Stimulated activated naive CD4-positive, alpha-beta T cell treated with Interleukin-2 at 50 U/mL for 16 hours (primary cell): ENCODE results near the gene PCCA.

Source experiments
- DNase-seq: peaks from one replicate; lab custom pipeline; 2025; lab: John Stamatoyannopoulos, UW

The PCCA gene

DNA sequence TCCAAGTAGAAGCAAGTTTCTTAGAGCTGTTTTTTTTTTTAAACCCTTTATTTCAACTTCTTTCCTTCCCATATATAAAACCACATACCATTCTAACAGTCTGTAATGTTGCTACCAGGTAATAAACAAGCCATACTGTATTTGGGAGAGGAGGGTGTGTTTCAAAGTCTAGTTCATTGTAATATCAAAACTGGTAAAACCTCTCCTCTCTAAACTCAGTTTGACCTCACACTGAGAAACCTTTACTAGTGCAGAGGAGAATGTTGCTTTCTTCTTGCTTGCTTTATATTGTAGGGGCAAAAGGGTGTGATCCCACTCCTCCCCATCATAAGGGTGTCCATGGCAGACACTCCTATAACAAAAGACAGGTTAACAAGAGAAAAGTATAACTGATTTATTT lies 344.6 kb downstream of the PCCA start:
- no peak for DNase-seq

DNA sequence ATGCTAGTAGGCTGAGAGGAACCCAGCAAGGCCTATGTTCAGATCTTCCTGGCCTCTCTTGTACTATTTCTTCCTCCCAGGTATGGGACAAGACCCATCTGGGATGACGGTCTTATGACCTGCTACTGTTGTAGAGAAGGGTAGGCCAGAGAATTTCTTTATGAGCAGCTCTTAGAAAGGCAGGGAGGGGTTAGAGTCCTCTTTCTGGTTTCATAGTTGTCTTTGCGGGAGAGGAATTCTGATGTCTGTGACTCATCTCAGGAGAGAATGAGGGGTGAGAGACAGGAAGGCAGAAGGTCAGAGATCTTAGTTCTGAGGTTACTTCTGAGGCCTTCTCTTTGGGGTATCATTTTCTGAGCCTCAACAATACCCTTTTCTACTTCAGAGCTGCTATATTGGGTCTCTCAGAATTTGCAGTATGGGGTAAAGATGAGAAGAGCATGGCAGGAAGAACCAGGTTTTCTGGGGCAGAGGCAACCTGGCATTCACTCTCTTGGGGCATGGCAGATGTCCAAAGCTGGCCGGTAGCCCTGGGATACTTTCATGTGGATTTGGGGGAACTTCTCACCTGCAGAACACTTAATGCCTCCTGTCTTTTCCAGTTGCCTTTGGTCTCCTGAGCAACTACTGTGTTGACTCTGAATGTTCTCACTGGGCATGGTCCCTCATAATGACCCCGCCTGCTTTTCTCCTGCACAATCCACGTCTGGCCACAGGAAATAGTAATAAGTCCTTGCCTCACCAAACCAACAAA lies 345.3 kb downstream of the PCCA start:
- DNase-seq = no peak

DNA sequence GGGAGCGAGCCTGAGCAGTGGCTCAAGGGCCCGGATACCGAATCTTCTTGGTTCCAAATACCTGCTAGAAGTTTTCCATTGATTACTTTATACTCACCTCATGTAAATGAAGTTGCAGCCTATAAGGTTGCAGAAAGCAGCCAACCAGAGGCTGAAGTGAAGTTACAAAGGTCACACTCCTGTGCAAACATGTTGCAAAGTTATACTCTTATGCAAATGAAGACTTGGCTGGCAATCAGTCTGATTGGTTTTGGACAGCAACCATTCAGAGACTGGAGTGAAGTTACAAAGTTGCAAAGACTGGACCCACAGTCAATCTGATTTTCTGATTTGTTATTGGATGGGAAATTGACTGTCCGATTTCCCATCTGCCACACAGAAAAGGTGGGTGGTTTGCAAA lies 347.2 kb downstream of the PCCA start:
- DNase-seq = no peak

DNA sequence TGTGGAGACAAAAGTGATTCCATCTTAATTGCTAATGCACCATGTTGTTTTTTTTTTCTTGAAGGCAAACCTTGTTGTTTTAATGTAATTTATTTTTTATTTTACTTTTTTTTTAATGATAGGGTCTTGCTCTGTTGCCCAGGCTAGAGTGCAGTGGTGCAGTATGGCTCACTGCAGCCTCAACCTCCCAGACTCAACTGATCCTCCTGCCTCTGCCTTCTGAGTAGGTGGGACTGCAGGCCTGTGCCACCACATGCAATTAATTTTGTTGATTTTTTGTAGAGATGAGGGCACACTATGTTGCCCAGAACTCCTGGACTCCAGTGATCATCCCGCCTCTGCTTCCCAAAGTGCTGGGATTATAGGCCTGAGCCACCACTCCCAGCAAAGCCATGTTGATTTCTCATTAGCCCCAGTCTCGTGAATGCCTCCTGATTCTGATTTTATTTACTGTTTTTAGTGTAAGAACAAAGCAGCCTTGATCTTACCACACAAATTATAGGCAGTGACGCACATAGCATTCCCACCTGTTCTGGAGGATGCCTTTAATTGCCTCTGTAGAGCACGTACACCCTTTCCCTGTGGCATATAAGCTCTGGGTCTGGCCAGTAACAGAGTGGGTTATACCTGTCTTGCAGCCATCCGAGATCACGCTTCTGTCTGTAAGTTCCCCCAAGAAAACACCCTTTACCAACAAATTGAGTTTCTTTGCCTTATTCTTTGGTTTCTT lies 349.3 kb downstream of the PCCA start:
- DNase-seq = no peak

DNA sequence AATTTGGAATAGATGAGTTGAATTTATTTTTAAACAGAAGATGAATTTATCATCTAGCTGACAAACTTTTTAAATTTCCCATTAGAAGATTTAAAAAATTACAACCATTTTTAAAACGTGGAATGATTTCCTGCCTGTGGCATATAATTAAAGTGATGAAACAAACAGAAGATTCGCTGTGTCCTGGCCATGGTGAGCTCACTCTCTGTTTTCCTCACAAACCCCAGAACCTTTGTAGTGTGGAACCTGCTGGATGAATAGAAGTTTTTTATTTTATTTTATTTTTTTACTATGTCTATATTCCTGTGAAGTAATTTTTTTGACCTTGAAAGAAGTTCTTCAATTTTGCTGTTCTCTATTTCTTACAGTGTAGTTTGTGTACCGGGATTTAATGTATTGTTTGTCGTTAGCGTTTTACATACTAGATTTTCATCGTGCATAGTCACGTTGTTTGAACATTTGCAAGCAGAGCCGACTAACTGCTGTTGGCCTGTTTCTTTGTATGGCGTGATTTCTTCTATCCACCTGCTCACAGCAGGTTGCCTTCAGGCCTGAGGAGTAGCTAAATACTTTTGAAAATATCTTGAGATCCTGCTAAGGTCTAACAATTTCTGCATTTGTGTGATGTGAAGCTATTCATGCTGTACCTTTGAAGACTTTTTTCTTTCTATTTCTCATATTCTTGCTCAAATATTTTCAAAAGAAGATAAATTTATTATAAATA lies 350.5 kb downstream of the PCCA start:
- DNase-seq = no peak

DNA sequence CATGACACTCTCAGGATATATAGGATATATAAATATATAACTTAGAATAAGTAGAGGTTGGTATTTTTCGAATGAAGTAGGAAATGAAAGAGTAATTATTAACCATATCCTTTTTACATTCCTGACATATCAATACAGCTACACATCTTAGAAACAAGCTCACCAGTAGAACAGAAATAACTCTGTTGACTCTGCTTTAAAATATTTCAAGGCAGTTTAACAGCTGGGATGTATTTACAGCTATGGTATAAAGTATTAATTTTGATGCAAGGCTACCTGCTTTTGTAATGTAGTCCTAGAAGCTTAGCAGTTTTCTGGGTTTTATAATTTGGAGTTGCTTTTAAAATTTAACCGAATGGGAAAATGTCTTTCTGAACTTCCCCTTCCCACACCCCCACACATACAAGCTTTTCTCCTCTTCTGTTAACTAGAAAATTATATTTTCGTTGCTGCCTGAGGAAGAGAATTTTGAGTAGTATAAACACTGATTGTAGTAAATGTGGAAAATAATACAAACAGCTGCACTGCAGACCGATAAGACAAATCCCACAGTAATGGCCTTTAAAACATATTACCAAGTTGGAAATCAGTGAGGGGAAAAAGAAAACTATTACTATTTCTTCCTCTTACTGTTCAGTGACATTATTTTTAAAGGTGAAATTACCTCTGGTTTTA lies 352.0 kb downstream of the PCCA start:
- no peak for DNase-seq

DNA sequence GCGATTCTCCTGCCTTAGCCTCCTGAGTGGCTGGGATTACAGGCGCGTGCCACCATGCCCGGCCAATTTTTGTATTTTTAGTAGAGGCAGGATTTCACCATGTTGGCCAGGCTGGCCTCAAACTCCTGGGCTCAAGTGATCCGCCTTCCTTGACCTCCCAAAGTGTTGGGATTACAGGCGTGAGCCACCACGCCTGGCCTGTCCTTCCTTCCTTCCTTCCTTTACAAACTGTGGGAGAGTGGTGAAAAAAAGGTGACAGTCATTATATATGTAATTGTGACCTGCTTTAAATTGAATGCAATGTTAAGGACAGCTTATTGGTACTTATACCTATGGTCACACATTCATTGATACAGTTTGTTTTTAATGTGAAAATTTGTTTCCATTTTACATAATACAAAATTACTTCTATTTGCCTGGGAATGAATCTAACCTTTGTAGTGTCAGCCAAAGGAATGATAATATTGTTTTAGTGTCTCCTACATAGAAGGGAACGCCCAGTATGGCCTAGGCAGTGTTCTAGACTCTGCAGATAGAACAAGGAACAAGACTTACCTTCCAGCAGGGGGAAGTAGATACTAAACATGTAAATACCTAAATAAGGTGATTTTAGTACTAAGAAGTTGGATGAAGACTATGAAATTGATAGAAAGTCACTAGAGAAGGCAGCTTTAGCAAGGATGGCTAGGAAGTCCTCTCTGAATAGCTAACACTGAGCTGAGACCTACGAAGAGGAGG lies 353.4 kb downstream of the PCCA start:
- no peak for DNase-seq

DNA sequence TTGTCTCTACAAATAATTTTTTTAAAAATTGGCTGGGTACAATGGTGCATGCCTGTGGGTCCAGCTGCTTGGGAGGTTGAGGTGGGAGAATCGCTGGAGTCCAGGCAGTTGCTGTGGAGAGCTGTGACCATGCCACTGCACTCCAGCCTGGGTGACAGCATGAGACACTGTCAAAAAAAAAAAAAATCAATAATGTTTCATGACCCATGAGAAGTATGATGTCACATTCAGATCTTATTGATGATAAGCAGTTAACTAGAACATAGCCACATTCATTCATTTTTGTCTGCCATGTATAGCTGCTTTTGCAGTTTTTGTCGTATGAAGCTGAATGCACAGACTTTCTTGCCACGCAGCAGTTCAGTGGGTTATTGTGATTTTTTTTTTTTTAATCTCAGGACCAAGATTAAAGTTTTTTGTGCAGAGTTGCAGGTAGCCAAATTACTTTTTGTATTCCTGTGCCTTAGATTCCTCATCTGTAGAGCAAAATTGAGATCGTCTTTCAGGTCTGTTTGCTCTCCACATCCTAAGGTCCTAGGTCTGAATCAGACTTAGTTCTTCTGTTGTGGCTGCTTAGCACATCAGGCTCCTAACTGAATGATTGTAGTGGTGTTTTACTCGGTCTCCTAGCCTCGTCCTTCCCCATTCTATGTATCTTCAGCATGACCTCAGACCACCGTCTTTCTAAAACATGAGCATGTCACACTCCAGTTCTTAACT lies 354.5 kb downstream of the PCCA start:
- no peak for DNase-seq

DNA sequence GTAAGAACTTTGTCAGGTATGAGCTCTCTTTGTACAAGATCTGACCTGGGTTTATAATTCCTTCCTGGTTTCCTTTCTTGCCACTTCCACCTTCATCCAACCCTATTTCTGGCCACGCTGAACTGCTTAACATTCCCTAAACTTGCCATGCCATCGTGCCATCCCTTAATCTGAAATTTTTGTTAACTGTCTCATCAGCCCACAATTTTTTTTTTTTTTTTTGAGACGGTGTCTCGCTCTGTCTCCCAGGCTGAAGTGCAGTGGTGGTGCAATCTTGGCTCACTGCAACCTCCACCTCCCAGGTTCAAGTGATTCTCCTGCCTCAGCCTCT lies 355.1 kb downstream of the PCCA start:
- no peak for DNase-seq

DNA sequence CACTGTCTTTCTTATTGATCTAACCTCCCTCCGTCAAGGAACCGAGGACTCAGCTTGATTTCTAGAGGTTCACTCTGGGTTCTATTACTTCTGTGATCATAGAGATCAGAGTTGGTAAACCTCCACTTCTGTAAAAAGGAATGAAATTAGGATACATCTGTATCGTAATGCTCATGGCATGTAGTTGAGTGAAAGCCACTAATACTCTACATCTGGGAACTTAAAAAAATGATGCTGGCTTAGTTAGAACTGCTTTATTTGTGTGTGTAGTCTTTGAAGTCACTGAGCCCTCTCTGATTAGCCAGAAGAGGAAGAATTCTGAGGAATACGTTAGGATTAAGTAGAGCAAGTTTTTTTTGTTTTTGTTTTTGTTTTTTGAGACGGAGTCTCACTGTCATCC lies 358.9 kb downstream of the PCCA start:
- no peak for DNase-seq

DNA sequence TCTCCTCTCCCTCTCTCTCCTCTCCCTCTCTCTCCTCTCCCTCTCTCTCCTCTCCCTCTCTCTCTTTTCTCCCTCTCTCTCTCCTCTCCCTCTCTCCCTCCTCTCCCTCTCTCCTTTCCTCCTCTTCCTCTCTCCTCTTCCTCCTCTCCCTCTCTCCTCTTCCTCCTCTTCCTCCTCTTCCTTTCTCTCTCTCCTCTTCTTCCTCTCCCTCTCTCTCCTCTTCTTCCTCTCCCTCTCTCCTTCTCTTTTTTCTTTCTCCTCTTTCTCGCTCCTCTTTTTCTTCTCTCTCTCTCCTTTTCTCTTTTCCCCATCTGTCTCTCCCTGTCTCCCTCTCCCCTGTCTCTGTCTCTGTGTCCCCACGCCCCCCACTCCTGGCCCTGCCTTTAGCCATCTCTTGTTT lies 363.0 kb downstream of the PCCA start:
- DNase-seq = no peak

DNA sequence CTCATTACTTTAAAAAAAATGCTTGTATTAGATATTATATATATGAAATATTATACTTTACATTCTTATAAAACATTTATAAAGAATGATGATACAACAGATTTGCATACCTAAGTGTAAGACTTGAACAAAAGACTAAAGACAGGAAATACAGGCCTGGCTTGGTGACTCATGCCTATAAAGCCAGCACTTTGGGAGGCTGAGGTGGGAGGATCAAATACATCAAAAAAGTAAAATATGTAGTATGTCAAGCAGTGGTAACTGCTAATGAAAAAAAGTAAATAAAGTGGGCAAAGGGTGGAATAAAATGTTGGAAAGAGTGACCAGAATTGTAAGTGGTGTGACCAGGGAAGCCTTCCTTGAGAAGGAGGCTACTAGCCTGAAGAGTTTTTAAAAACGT lies 366.0 kb downstream of the PCCA start:
- no peak for DNase-seq

DNA sequence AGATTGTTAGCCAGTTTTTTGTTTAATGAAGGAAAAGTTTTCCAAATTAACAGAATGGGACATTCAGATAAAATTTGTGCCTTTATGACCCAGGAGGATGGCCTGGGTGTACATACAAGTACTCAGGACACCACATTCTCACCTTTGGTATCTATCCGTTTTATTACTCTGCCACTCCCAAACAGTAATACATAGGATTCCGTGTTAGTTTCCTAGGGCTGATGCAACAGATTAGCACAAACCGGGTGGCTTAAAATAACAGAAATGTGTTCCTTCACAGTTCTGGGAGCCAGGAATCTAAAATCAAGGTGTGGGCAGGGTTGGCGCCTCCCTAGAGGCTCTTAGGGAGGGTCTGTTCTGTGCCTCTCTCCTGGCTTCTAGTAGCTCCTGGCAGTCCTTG lies 369.8 kb downstream of the PCCA start:
- no peak for DNase-seq

DNA sequence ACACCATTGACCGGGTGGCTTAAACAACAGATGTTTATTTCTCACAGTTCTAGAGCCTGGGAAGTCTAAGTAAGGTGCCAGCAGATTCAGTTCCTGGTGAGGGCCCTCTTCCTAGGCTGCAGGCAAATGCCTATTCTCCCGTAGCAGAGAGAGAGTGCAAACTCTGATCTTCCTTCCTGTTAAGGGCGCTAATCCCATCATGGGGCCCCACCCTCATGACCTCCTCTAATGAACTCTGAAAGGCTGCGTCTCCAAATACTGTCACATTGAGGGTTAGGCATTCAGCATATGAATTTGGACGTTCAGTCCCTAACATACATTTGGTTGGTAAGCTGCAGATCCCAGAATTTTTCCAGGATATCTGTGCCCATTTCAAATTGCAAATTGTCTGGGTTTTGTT lies 370.9 kb downstream of the PCCA start:
- DNase-seq = no peak

DNA sequence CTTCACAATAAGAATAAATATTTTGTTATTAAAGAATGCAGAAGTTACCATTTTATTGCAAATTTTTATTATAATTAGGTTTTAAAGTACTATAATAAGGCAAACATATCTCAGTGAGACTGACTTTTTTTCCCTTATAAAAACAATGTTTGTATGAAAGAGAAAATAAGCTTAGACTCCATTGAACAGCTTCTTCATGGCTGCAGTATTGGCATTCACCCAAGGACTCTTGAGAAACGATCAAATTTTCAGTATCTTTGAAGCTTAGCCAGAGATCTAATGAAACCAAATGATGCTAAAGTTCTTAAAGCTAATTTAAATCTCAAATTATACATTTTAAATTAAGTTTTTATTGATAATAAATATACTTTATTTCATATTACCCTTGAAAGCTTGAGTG lies 371.4 kb downstream of the PCCA start:
- DNase-seq = no peak

DNA sequence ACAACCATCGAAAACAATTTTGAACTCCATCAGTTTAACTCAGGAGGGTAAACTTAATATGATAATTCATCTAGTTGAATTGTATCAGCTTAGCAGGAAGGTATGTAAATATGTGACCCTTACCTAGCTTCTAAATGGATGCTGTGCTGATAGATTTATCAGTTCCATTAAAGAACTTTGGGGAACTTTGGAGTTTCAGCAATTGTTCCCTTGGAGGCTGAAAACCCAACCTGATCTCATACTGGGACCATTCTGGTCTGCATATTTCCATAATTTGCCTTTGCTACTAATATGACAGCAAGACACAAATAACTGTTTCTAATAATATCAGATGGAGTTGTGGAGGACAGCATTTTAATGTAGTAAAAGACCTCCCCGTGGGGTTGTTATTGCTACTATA lies 371.9 kb downstream of the PCCA start:
- no peak for DNase-seq

DNA sequence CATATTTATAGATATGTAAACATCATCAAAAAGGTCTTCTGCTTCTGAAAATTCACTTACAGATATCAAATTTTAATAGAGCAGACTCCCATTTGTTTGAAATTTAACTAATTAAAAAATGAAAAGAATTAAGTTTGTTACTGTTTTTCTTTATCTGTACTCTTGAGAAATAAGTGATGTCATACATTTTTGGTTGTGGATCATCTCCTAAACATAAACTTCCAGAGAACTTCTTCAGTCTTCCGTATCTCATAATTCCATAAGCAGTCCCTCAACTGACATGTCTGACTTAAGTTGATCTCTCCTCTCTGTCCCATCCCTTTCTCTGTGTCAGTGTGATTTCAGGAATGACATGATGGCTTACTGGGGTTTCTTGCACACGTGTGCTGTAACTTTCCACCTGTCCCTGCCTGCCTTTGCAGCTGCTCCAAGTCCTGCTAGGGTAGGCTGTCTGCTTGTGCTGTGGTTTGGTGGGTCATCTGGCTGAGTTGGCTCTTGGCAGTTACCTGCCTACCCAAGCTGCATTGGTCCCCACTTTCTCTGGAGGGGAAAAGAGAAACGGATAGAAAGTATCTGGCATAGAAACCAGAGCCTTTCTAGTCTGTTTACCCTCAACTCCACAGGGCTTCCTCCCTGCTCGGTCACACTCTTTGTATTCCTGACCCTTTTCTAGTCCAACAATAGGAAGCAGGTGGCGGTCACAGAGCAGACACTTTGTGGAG lies 372.6 kb downstream of the PCCA start:
- no peak for DNase-seq

DNA sequence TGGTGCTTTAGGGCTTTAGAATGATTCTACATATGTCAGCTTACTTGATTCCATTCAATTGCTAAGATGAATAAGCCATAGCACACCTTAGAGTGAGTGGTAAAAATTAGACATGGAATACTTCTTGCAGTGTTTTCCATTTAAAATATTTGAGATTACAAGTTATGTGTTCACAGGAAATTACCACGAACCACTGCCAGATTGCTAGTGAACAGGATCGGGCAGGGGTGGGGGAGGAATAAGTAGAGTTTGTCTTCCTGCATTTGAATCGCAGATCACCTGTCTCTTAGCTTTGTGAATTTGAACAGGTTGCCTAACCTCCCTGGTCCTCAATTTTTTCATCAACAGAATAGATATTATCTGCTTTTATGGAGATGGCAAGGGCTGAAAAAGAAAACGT lies 375.1 kb downstream of the PCCA start:
- DNase-seq = no peak

DNA sequence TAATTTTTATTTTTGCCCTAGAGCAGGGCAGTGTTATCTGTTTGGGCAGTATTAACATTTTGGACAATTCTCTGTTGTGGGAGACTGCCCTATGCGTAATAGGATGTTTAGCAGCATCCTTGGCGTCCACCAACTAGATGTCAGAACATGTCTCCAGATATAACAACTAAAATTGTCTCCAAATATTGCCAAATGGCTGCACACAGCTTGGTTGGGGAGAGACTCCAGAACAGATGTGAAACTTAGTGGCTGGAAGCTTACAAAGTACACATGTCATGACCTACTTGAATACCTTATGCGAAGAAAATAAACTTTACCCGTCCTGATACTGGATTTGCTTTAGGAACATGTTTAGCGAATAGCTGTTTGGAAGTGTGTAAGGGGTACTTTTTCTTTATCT lies 376.7 kb downstream of the PCCA start:
- DNase-seq = no peak

DNA sequence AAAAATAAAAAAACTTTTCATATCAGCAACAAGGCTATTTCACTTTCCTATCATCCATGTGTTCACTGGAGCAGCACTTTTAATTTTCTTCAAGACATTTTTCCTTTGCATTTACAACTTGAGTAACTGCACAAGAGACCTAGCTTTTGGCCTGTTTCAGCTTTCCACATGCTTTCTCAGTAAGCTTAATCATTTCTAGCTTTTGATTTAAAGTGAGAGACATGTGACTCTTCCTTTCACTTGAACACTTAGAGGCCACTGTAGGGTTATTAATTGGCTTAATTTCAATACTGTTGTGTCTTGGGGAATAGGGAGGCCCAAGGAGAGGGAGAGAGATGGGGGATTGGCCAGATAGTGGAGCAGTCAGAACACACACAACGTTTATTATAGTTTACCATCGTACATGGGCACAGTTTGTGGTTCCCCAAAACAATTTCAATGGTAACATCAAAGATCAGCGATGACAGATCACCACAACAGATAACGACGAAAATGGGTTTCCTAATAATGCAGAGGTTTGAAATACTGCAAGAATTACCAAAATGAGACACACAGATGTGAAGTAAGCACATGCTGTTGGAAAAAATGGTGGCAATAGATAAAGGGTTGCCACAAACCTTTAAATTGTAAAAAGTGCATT lies 382.1 kb downstream of the PCCA start:
- no peak for DNase-seq
